HepG2 (cell line): ENCODE data around the gene KCNQ1OT1. TPM values are rescaled to one million over a fixed set of nuclear protein-coding genes. Genes with fewer than 3 reads are reported as not detected.

Source experiments
- BORCS8-MEF2B ChIP-seq: sonication (generic); formaldehyde crosslinking; IDR thresholded peaks from 2 replicates; pipeline ENCODE4 v1.8.0; 2022; ENCODE audit warnings: mild to moderate bottlenecking, missing genetic modification reagents
- BRCA1 ChIP-seq: sonication (generic); formaldehyde crosslinking; IDR thresholded peaks from 2 replicates; pipeline ENCODE4 v1.4.0; 2020; ENCODE audit warnings: missing genetic modification reagents
- CHCHD3 ChIP-seq: sonication (generic); formaldehyde crosslinking; IDR thresholded peaks from 2 replicates; pipeline ENCODE4 v1.8.0; 2022; ENCODE audit warnings: mild to moderate bottlenecking, missing genetic modification reagents, moderate library complexity
- CHD2 ChIP-seq: IDR thresholded peaks from 2 replicates; pipeline ENCODE4 v1.6.1; 2011; ENCODE audit warnings: low read depth, low read length, improper control_type of control experiment
- GPBP1L1 ChIP-seq: sonication (generic); formaldehyde crosslinking; IDR thresholded peaks from 2 replicates; pipeline ENCODE4 v1.5.0; 2020; ENCODE audit warnings: mild to moderate bottlenecking, missing genetic modification reagents
- GPN1 ChIP-seq: sonication (generic); formaldehyde crosslinking; IDR thresholded peaks from 2 replicates; pipeline ENCODE4 v1.5.1; 2020; ENCODE audit warnings: missing genetic modification reagents, borderline replicate concordance
- MED13 ChIP-seq: sonication (generic); formaldehyde crosslinking; IDR thresholded peaks from 2 replicates; pipeline ENCODE4 v1.5.0; 2020; ENCODE audit warnings: missing genetic modification reagents
- MTF2 ChIP-seq: sonication (generic); formaldehyde crosslinking; IDR thresholded peaks from 2 replicates; pipeline ENCODE4 v1.5.0; 2020; ENCODE audit warnings: missing genetic modification reagents, borderline replicate concordance
- NONO ChIP-seq, 2 experiments: fragments of 450-650 bp in 1 of 2; sonication (generic) in 1 of 2; formaldehyde crosslinking in 1 of 2; IDR thresholded peaks in 1 of 2; conservative IDR thresholded peaks in 1 of 2; 2 replicates each; pipeline versions ENCODE4 v1.6.1 to v1.8.0; 2017 to 2022; ENCODE audit warnings: mild to moderate bottlenecking in 1 of 2, missing genetic modification reagents in 1 of 2, moderate library complexity in 1 of 2
- POLR2AphosphoS5 ChIP-seq: IDR thresholded peaks from 2 replicates; pipeline ENCODE4 v1.6.1; 2012; ENCODE audit warnings: low read depth, low read length
- SMC3 ChIP-seq: IDR thresholded peaks from 2 replicates; pipeline ENCODE4 v1.6.1; 2011; ENCODE audit warnings: low read length, improper control_type of control experiment
- SNAI1 ChIP-seq: sonication (generic); formaldehyde crosslinking; IDR thresholded peaks from 2 replicates; pipeline ENCODE4 v1.5.0; 2020; ENCODE audit warnings: mild to moderate bottlenecking, missing genetic modification reagents, borderline replicate concordance
- THAP11 ChIP-seq: IDR thresholded peaks from 2 replicates; pipeline ENCODE4 v1.6.1; 2016; ENCODE audit warnings: missing biosample characterization, missing genetic modification reagents
- THRA ChIP-seq: sonication (generic); formaldehyde crosslinking; IDR thresholded peaks from 2 replicates; pipeline ENCODE4 v1.4.0; 2020; ENCODE audit warnings: missing genetic modification reagents, borderline replicate concordance
- ZNF30 ChIP-seq: sonication (generic); formaldehyde crosslinking; IDR thresholded peaks from 2 replicates; pipeline ENCODE4 v1.5.0; 2020; ENCODE audit warnings: mild to moderate bottlenecking, missing genetic modification reagents
- ZNF318 ChIP-seq: sonication (generic); formaldehyde crosslinking; IDR thresholded peaks from 2 replicates; pipeline ENCODE4 v1.4.0; 2020; ENCODE audit warnings: mild to moderate bottlenecking, missing genetic modification reagents
- ZNF331 ChIP-seq: sonication (generic); formaldehyde crosslinking; IDR thresholded peaks from 2 replicates; pipeline ENCODE4 v1.4.0; 2020; ENCODE audit warnings: missing genetic modification reagents
- ZNF383 ChIP-seq: sonication (generic); formaldehyde crosslinking; IDR thresholded peaks from 2 replicates; pipeline ENCODE4 v1.4.0; 2020; ENCODE audit warnings: missing genetic modification reagents, mild to moderate bottlenecking, borderline replicate concordance
- ZNF441 ChIP-seq: sonication (generic); formaldehyde crosslinking; IDR thresholded peaks from 2 replicates; pipeline ENCODE4 v1.7.0; 2021; ENCODE audit warnings: missing genetic modification reagents, borderline replicate concordance
- polyA plus RNA-seq, 8 experiments: library from polyadenylated mRNA; depleted of rRNA in 3 of 8; stranded (reverse) in 7 of 8; unstranded in 1 of 8; fragments of >200 nt; fragmentation: Illumina TruSeq in 4 of 8; extraction: Trizol in 4 of 8; gene quantifications; 2 replicates each; pipeline versions ENCODE4 v1.2.1 to v1.2.3, GENCODE V29; 2011 to 2016; ENCODE audit warnings: low read depth in 4 of 8, missing spikeins in 1 of 8, mixed read lengths in 1 of 8; ENCODE audit not compliant: insufficient read depth in 1 of 8
- total RNA-seq, 5 experiments: library from RNA; depleted of rRNA; stranded (reverse); fragments of >200 nt; fragmentation: Illumina TruSeq; extraction: Trizol; gene quantifications; 2 replicates each; pipeline ENCODE4 v1.2.3, GENCODE V29; 2016; ENCODE audit warnings: low read depth in 1 of 5

Gene KCNQ1OT1
- total and polyA plus RNA-seq, 2 of the 13 experiments (the other 11 are each of a cell fraction or from before 2014, with no cell fraction given): 1.3 to 18.9 TPM

- TF ChIP-seq THRA (CRISPR knock-in tag) (no peak), BORCS8-MEF2B (CRISPR knock-in tag) (peak; percentile 19; the same call in 1 of the 2 replicates), SNAI1 (CRISPR knock-in tag) (no peak), SMC3 (no peak), THAP11 (no peak), CHCHD3 (no peak), MED13 (CRISPR knock-in tag) (no peak), ZNF441 (CRISPR knock-in tag) (no peak), ZNF331 (no peak), NONO (IDR thresholded peaks at IDR 0.05) (no peak), NONO (CRISPR knock-in tag; conservative IDR thresholded peaks at IDR 0.05) (peak; percentile 48; the same call in 1 of the 2 replicates), ZNF30 (CRISPR knock-in tag) (no peak), GPN1 (no peak), GPBP1L1 (no peak), ZNF383 (CRISPR knock-in tag) (no peak), CHD2 (no peak), POLR2AphosphoS5 (peak; percentile 47), BRCA1 (CRISPR knock-in tag) (no peak), ZNF318 (CRISPR knock-in tag) (no peak), MTF2 (CRISPR knock-in tag) (no peak)
Measured at GRCh38 chr11:2644844-2645778, 54.7 kb downstream of the KCNQ1OT1 start (continued).
